8988T (cell line): ENCODE data around the gene PCDHB4.
"Not testable (repeated sequence)": the region's sequence is repeated elsewhere in the genome, so short reads cannot be mapped to it uniquely, and the experiment has no call there.

Experiments
- DNase-seq: peaks from one replicate; pipeline ENCODE4 v3.0.0; 2011

The PCDHB4 gene

DNA sequence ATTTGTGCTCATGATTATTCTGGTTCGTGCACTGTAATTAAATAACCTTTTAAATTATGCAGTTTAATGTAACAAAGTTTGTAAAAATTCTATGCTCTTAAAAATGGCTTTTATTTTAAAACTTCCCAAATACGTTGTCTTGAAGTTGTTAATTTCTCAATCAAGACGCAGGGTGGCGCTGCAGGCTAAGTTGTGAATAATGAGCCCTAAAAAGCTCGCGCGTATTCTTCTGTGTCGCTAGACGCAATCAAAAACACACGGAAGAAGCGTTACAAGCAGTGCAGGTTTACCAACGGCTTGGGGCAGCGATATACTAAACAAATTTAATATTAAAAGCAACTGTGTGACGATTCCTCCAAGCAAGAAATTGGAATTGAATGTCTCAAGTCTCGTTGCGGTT, at the start of gene PCDHB4:
Gene PCDHB4 (plus strand): TSS at position 256 of the 400 bp plus-strand sequence. CDS start 181 bp downstream, outside the sequence.
- DNase-seq, result no peak

DNA sequence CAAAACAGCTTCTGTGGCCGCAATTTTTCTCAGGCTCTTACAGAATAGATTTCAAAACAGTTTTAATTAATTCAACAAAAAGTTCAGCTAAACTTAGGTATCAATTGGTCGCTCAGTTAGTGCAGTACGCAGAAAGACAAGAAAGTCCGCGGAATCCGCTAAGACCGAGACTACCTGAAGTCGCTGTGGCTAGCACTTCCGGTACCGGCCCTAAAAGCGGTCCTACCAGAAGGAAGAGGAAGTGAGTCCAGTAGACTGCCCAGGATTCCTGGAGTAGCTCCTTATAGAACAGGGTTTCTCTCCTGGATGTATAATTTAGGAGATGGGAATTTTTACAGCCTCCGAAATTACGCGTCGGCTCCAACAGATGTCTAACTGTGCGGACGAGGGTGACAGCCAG, 43.8 kb upstream of the PCDHB4 start:
- no peak for DNase-seq

DNA sequence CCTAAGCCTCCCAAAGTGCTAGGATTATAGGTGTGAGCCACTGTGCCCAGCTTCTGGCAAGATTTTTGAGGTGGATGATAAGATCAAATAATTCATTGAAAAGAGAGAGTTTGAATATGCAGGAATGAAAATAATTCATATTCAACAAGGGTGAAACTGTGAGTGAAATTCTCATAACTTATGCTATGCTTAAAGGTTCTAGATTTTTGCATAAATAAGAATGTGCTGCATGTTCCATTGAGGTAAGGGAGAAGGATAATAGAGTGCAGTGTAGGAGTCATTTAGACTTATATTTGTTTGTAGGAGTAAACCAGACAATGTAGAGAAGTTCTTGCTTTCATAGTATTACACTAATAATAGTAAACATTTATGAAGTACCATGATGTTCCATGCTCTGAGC, 39.4 kb upstream of the PCDHB4 start:
- no peak for DNase-seq

DNA sequence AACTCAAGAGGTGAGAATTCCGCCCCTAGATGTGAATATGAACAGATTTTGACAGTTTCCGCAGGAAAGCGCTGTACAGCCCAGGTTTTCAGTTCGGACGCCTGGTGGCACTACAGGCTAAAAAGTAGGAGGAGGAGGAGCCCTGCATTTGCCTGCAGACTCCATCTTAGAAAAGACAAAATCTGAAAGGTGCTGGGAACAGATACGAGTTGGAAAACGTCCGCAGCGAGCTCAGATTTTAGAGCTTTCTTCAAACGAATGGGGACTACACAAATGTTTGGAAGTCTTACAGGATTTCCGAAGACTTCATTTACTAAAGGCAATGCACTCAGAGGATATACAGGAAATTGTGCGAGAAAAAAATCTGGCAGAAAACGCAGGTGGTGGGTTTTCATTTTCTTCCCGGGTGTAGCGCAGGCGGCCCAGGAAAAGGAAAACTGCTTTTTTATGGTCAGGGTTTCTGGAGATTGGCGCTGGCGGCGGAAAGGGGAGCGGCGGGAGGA, 37.1 kb upstream of the PCDHB4 start:
- peak; percentile 23 for DNase-seq

DNA sequence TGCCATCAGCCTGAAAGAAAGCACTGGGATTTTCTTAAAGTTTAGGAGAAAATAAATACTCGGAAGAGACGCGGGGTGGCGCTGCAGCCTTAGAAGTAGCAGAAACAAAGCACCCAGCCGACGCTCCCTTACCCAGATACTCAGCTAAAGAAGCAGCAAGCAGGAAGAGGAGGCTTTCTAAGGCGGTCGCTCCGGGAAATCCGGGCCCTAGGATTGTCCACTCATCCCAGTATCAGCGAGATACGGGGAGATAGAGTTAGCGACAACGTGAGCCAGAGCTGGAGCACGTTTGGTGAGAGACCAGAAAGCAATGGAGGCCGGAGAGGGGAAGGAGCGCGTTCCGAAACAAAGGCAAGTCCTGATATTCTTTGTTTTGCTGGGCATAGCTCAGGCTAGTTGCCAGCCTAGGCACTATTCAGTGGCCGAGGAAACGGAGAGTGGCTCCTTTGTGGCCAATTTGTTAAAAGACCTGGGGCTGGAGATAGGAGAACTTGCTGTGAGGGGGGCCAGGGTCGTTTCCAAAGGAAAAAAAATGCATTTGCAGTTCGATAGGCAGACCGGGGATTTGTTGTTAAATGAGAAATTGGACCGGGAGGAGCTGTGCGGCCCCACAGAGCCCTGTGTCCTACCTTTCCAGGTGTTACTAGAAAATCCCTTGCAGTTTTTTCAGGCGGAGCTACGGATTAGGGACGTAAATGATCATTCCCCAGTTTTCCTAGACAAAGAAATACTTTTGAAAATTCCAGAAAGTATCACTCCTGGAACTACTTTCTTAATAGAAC, 26.9 kb upstream of the PCDHB4 start, which contains the start of gene PCDHB2:
Gene PCDHB2 (plus strand): TSS at position 135 of the 782 bp plus-strand sequence. CDS start 176 bp downstream, at position 311.
- DNase-seq, result peak; percentile 29

DNA sequence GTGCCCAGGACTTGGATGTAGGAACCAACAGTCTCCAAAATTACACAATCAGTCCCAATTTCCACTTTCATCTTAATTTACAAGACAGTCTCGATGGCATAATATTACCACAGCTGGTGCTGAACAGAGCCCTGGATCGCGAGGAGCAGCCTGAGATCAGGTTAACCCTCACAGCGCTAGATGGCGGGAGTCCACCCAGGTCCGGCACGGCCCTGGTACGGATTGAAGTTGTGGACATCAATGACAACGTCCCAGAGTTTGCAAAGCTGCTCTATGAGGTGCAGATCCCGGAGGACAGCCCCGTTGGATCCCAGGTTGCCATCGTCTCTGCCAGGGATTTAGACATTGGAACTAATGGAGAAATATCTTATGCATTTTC, 26.4 kb upstream of the PCDHB4 start:
- DNase-seq, result no peak

DNA sequence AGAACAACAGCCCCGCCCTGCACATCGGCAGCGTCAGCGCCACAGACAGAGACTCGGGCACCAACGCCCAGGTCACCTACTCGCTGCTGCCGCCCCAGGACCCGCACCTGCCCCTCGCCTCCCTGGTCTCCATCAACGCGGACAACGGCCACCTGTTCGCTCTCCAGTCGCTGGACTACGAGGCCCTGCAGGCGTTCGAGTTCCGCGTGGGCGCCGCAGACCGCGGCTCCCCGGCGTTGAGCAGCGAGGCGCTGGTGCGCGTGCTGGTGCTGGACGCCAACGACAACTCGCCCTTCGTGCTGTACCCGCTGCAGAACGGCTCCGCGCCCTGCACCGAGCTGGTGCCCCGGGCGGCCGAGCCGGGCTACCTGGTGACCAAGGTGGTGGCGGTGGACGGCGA, 25.4 kb upstream of the PCDHB4 start:
- DNase-seq, result not testable (repeated sequence)

DNA sequence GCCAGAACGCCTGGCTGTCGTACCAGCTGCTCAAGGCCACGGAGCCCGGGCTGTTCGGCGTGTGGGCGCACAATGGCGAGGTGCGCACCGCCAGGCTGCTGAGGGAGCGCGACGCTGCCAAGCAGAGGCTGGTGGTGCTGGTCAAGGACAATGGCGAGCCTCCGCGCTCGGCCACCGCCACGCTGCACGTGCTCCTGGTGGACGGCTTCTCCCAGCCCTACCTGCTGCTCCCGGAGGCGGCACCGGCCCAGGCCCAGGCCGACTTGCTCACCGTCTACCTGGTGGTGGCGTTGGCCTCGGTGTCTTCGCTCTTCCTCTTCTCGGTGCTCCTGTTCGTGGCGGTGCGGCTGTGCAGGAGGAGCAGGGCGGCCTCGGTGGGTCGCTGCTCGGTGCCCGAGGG, 25.0 kb upstream of the PCDHB4 start:
- not testable (repeated sequence) for DNase-seq

DNA sequence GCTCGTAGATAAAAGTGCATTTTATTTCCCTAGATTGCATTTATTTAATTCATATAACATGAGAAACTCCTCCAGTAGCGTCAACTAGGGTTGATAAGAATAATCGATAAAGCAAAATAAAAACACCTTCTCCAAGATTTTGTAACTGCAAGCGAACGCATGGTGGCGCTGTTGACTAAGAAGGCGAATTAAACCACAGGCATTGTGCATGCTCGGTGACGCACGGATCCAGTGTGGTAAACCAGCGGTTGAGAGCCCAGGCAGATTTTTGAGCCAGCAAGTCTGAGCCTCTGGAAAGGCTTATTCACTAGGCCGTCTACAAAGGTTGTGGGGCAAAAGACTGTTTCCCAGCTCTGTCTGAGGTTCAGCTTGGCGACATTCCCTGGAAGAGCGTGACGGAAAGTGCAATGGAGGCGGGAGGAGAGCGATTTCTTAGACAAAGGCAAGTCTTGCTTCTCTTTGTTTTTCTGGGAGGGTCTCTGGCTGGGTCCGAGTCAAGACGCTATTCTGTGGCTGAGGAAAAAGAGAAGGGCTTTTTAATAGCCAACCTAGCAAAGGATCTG, 21.3 kb upstream of the PCDHB4 start, which contains the start of gene PCDHB3:
Gene PCDHB3 (plus strand): TSS at position 231 of the 563 bp plus-strand sequence. CDS start 177 bp downstream, at position 408.
- peak; percentile 55 for DNase-seq

DNA sequence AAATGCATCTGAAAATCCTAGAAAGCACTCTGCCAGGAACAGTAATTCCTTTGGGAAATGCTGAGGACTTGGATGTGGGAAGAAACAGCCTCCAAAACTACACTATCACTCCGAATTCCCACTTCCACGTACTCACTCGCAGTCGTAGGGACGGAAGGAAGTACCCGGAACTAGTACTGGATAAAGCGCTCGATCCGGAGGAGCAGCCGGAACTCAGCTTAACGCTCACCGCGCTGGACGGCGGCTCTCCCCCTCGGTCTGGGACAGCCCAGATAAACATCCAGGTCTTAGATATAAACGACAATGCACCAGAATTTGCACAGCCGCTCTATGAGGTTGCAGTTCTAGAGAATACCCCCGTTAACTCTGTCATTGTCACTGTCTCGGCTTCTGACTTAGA, 20.6 kb upstream of the PCDHB4 start:
- no peak for DNase-seq

DNA sequence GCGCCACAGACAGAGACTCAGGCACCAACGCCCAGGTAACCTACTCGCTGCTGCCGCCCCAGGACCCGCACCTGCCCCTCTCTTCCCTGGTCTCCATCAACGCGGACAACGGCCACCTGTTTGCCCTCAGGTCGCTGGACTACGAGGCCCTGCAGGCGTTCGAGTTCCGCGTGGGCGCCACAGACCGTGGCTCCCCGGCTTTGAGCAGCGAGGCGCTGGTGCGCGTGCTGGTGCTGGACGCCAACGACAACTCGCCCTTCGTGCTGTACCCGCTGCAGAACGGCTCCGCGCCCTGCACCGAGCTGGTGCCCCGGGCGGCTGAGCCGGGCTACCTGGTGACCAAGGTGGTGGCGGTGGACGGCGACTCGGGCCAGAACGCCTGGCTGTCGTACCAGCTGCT, 19.5 kb upstream of the PCDHB4 start:
- not testable (repeated sequence) for DNase-seq

DNA sequence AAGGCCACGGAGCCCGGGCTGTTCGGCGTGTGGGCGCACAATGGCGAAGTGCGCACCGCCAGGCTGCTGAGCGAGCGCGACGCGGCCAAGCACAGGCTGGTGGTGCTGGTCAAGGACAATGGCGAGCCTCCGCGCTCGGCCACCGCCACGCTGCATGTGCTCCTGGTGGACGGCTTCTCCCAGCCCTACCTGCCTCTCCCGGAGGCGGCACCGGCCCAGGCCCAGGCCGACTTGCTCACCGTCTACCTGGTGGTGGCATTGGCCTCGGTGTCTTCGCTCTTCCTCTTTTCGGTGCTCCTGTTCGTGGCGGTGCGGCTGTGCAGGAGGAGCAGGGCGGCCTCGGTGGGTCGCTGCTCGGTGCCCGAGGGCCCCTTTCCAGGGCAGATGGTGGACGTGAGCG, 19.1 kb upstream of the PCDHB4 start:
- DNase-seq, result not testable (repeated sequence)

DNA sequence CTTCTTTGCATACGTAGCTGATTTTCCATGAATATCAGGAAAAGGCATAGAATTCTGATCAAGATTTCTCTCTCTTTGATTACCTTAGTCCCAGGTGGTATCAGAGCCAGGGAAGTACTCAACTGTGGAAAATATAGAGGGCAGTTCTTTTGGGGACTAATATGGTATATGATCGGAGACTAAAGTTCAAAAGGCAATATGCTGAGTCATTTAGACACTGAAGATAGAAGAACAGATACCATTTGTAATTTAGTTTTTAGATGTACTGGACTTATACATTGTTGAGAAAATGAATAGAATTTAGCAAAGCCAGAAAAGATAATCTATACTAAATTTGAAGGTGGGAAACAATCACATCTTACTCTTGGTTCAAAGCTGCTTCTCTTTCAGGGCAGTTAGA, 16.3 kb upstream of the PCDHB4 start:
- no peak for DNase-seq

DNA sequence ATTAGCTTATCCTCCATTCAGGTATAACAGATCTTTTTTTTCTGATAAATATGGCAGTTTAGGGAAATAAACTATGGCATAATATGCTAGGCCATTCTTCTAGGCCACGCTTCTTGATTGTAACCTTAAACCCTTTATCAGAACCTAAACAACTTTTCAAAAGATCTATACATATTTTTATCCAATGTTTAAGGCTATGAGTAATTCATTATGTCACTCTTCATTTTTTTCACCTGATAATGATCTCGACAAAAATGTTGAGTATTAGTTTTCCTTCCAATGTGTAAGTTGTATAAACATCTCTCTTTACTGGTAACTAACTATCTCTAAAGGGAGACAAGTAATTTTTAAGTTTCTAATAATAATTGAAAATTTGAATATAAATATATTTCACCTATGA, 2.4 kb upstream of the PCDHB4 start:
- no peak for DNase-seq

DNA sequence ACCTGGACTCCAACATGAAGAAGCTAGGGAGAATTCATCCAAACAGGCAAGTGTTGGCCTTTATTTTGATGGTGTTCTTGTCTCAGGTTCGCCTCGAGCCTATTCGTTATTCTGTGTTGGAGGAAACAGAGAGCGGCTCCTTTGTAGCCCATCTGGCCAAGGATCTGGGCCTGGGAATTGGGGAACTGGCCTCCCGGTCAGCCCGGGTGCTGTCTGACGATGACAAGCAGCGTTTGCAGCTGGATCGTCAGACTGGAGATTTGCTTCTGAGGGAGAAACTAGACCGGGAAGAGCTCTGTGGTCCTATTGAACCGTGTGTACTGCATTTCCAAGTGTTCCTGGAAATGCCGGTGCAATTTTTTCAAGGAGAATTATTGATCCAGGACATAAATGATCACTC, 367 bp downstream of the PCDHB4 start:
- no peak for DNase-seq

DNA sequence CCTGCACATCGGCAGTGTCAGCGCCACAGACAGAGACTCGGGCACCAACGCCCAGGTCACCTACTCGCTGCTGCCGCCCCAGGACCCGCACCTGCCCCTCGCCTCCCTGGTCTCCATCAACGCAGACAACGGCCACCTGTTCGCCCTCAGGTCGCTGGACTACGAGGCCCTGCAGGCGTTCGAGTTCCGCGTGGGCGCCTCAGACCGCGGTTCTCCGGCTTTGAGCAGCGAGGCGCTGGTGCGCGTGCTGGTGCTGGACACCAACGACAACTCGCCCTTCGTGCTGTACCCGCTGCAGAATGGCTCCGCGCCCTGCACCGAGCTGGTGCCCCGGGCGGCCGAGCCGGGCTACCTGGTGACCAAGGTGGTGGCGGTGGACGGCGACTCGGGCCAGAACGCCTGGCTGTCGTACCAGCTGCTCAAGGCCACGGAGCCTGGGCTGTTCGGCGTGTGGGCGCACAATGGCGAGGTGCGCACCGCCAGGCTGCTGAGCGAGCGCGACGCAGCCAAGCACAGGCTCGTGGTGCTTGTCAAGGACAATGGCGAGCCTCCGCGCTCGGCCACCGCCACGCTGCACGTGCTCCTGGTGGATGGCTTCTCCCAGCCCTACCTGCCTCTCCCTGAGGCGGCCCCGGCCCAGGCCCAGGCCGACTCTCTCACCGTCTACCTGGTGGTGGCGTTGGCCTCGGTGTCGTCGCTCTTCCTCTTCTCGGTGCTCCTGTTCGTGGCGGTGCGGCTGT, 1.9 kb downstream of the PCDHB4 start:
- DNase-seq, result not testable (repeated sequence)

DNA sequence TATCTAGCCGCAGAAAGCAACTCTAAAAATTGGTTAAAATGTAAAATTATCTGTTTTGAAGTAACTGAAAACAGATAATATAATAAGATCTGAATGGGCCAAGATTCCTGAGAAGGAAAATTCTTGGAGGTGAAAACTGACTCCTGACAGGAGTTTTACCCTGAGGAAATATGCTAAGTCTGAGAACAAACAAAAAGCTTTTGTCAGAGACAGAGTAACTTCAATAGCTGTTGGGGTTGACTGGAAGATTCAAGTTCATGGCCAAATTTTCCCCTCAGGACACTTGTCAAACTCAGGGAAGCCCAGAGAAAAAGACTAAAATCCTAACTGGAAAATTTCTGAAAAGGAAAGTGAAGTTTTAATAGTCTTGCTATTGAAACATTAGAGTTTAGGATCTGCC, 5.7 kb downstream of the PCDHB4 start:
- DNase-seq, result no peak

DNA sequence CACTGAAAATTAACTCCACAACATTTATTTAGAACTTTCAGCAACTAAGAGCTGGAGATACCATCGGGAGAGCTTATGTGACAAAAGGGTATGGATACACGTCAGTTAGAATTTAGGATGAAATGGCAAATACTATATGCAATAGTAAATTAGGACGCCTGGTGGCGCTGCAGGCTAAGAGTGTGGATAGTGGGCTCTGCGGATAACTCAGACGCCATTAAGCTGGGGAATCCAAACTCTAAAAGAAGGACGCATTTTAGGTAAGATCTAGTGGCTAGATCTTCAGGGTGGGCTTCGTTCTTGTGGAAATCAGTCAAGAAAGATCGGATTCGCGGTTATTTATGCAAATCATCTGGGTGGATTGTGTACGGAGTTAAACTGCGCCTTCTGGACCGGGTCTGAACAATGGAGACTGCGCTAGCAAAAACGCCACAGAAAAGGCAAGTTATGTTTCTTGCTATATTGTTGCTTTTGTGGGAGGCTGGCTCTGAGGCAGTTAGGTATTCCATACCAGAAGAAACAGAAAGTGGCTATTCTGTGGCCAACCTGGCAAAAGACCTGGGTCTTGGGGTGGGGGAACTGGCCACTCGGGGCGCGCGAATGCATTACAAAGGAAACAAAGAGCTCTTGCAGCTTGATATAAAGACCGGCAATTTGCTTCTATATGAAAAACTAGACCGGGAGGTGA, 13.6 kb downstream of the PCDHB4 start, which contains the start of gene PCDHB5:
Gene PCDHB5 (plus strand): TSS at position 177 of the 688 bp plus-strand sequence. CDS start 229 bp downstream, at position 406.
- DNase-seq, result no peak

DNA sequence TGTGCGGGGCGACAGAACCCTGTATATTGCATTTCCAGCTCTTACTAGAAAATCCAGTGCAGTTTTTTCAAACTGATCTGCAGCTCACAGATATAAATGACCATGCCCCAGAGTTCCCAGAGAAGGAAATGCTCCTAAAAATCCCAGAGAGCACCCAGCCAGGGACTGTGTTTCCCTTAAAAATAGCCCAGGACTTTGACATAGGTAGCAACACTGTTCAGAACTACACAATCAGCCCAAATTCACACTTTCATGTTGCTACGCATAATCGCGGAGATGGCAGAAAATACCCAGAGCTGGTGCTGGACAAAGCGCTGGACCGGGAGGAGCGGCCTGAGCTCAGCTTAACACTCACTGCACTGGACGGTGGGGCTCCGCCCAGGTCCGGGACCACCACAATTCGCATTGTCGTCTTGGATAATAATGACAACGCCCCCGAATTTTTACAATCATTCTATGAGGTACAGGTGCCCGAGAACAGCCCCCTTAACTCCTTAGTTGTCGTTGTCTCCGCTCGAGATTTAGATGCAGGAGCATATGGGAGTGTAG, 14.2 kb downstream of the PCDHB4 start:
- no peak for DNase-seq

DNA sequence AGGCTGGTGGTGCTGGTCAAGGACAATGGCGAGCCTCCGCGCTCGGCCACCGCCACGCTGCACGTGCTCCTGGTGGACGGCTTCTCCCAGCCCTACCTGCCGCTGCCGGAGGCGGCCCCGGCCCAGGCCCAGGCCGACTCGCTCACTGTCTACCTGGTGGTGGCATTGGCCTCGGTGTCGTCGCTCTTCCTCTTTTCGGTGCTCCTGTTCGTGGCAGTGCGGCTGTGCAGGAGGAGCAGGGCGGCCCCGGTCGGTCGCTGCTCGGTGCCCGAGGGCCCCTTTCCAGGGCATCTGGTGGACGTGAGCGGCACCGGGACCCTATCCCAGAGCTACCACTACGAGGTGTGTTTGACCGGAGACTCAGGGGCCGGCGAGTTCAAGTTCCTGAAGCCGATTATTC, 15.7 kb downstream of the PCDHB4 start:
- not testable (repeated sequence) for DNase-seq

DNA sequence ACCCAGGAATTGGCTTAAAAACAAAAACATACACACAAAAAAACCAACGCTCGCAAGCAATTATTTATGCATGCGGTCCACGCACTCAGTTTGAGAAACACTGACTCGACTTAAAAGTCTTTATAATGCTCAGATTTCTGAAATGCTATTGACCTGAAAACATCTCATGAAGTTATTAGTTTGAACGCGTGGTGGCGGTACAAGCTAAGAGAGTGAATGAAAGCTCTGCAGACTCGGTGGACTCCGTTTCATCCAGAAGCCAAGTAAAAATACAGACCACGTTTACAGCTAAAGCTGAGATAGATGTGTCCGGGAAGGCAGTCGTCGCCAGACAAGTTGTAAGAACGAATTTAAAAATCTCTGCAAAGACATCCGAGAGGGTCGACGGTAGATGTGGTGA, 28.2 kb downstream of the PCDHB4 start, which contains the start of gene PCDHB6:
Gene PCDHB6 (plus strand): TSS at position 246 of the 400 bp plus-strand sequence. CDS start 201 bp downstream, outside the sequence.
- DNase-seq, result peak; percentile 59
